ENCODE results near the gene COBLL1.

The COBLL1 gene

DNA sequence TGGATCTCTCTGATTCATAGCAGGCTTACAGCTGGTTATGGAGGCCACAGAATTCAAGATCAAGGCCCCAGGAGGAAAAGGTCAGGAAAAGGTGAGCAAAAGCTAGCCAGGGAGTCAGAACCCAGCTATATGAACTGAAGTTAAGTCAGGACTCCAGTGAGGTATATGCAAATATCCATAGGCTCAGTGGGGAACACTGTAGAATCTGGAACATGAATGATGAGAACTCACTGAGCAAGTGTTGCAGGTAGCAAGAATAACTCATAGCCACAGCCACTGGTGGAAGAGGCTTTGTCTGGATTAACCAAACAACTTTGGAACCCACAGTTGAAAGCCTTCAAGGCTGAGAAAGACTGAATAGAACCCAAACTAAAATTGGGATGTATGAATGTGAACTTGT, 24.7 kb downstream of the COBLL1 start:
- no peak for DNase-seq

DNA sequence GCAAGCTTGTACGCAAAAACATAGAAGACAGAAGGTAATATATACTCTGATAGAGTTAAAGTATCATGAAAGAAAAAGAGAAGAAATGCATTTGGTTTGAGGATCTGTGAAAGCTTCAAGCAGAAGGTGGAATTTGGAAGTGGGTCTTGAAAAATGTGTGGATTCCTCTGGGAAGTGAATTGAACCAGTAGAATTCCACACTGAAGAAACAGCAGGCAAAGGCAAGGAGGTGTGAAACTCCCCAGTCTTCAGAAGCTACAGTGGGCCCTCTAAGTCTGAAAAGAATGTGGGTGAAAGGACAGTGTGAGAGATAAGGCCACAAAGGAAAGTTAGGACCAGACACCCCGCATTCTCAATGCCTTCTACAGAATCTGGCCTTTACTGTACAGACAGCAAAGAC, 25.6 kb downstream of the COBLL1 start:
- no peak for DNase-seq

DNA sequence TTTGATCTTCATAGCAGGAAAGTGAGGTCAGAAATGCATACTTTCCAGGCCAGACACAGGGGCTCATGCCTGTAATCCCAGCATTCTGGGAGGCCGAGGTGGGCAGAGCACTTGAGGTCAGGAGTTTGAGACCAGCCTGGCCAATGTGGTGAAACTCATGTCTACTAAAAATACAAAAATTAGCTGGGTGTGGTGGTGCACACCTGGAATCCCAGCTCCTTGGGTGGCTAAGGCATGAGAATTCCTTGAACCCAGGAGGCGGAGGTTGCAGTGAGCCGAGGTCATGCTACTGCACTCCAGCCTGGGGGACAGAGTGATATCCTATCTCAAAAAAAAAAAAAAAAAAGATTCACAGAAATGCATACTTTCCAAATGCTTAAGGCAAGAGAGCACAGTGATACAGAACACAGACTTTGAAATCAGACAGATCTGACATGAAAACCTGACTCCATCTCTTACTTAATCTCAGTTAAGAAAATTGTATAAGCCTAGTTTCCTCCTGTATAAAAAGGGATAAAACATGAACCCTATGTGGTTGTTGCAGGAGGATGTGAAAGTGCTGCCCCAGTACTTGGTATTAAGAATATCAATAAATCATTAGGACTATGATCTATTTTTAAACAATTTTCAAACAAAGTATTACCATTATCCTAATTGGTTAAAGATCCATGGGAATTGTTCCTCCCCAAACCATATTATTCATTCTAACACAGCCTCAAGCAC, 26.4 kb downstream of the COBLL1 start:
- no peak for DNase-seq

DNA sequence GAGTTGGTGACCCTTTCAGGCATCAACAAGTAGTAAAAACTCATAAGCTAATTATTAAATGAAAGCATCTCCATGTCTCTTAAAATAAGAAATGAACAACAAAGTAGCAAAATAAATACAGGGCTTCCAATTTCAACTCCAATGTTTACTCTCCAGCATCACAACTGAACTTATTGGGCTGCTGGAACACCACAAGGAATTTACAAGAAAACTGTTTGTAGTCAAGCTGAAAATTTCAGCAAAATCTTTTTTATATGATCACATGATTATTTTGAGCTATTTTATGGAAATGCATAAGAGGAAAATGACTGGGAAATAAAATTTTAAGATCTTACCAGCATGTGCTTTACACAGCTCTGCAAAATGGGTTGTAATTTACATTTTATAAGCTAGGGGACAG, 28.1 kb downstream of the COBLL1 start:
- no peak for DNase-seq

DNA sequence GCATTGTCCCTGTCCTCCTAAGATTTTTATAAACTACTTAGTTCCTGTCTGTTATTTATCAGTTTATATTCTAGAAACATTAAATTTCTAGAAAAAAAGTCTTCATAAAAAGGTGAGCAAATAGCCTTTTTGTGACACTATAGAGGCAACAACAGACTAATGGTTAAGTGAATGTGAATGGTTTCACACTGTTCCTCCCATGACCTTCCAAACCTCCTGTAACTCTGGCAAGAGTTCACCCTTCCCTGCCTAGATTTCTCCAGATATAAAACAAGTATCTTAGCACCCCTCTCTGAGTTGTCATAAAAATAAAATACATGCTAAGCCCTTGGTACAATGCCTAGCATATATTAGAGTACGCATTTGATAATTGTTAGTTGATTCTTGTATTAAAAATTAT, 29.2 kb downstream of the COBLL1 start:
- no peak for DNase-seq

DNA sequence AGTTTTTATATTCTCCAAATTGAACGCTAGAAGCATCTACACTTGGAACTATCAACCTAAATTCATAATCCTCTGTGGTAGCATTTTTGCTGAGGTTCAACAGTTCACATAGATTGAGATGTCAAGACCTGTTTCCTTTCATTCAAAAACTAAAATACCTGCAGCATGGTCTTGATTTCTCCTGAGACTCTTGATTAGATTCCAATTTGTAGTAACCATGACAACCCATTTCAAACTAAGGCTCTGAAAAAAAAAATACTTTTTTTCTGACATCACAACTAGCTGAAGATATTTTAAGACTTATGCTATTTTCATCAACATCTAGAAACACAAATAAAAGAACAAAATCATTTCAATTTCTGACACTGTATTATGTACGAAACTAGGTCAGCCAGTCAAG, 29.8 kb downstream of the COBLL1 start:
- DNase-seq = no peak

DNA sequence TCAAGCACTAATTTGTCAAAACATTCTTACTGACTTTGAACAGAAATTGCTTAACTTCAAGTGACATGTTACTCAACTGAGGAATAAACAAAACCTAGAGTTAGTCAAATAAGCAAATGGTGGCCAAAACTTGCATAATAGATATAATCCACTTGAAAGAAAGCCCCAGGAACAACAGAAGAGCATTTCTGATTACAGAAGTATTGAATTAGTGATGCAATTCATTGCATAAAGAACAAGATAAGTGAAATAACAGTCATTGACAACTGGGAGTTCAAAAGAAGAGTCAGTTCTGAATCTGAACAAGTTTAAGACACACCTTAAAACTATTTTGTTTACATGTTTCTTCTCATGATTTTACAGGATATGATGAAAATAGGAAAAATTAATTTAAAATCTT, 30.8 kb downstream of the COBLL1 start:
- no peak for DNase-seq

DNA sequence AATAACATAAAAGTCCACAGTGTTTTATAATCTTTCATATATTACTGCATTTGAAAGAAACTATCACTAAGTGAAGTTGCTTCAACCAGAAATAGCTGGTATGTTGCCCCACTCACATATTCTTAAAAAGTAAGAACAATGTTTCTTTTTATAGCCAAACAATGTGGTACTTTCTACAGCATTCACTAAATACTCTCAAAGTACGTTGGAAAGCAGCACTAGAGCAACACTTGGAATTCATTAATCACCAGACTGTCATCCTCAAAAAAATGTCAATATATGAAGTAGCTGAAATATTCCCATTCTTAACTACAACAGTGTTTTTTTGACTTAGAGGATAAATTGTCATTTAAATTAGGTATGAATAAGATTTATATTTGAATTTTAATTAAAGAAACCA, 32.8 kb downstream of the COBLL1 start:
- no peak for DNase-seq

DNA sequence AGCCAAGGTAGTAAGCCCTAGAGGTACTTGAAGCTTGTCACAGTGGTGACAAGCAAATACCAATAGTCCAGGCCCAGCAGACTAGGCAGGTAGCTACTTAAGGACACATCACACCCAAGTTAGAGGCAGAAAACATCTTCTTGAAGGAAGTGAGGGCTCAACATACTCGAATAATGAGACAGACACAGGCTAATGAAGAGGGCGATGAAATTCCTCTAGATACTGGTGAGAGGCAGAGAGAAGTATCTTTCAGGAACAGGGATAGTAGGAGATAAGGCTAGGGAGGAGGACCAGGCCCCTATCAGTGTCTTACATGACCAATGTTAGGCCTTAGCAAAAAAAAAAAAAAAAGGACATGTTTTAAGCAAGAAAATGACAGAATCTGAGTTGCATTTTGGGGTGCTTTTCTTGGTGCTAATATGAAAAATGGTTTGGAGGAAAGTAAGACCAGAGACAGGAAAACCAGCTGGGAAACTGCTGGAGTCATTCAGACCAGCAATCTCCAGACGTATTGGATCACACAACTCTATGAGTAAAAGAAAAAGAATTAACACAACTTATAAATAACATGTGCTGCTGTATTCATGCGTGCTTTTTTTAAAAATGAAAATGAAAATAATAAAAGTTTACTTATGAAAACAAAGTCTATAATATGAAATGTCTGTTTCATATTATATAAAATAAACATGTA, 37.7 kb downstream of the COBLL1 start:
- no peak for DNase-seq

DNA sequence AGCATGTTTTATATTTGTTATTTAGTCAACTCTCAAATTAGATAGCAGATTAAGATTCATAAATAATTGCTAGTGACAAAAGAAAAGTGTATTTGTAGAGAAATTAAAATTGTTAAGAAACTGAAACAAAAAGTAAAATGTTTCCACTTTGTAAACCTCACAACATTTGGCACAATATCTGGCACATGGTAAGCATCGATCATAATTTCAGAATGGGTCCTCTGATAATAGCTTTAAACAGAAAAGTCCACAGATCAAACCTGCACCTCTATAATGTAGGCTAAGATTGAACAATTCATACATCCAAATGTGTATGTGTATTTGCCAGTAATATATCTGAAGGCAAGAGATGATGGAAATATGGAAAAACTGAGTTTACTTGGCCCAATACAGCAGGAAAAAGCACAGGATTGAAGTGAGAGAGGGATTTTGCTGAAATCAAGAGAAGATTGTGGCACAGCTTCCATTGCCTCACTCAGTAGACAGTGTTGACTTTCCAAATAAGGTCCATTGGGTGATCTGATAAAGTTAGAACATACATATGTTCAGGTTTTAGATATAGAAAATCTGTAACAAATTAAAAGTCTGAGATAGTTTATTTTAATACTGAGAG, 39.4 kb downstream of the COBLL1 start:
- DNase-seq = no peak

DNA sequence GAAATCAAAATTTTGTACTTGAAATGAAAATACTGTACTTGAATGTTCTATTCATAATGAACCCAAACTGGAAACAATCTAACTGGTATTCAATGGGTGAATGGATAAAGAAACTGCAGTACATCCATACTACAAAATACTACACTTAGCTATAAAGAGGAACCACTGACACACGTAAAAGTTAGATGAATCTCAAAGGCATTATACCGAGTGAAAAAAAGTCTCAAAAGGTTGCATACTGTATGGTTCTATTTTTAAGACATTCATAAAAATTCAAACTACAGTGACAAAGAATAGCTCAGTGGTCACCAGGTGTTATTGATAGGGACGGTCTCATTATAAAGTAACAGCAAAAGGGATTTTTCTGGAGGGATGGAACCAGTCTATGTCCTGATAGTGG, 41.1 kb downstream of the COBLL1 start:
- no peak for DNase-seq

DNA sequence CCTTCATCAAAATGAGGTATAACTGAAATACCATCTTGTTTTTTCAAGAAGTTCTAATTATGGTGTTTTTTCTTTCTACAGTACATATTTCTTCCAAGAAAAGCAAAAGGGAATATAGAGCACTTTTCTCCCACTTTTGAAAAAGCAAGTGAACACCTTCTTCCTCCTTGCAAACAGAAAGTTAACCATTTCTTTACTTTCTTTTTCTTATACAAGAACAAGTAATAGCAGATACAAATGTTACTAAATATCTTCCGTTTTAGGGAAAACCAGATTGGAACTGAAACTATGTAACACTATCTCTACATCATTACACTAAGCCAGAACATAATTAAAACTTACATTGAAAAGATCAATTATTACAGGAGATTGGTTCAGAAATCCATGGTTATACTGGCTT, 44.0 kb downstream of the COBLL1 start:
- DNase-seq = no peak

DNA sequence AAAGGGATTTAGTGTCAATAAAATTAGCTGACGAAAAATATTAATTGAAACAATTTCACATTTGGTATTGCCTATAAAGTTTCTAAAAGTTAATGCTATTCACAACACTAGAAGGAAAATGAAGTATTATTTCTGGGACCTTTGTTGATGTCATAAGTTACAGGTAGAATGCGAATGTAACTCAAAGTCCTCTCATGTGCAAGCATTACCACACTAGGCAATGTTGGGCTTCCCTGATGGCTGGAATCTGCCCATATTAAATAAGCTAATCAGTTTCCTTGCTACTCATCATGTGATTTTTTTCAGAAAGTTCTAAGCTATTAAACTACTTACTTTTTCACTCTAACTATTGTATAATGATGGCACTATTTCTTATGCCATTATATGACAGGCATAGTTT, 44.6 kb downstream of the COBLL1 start:
- no peak for DNase-seq

DNA sequence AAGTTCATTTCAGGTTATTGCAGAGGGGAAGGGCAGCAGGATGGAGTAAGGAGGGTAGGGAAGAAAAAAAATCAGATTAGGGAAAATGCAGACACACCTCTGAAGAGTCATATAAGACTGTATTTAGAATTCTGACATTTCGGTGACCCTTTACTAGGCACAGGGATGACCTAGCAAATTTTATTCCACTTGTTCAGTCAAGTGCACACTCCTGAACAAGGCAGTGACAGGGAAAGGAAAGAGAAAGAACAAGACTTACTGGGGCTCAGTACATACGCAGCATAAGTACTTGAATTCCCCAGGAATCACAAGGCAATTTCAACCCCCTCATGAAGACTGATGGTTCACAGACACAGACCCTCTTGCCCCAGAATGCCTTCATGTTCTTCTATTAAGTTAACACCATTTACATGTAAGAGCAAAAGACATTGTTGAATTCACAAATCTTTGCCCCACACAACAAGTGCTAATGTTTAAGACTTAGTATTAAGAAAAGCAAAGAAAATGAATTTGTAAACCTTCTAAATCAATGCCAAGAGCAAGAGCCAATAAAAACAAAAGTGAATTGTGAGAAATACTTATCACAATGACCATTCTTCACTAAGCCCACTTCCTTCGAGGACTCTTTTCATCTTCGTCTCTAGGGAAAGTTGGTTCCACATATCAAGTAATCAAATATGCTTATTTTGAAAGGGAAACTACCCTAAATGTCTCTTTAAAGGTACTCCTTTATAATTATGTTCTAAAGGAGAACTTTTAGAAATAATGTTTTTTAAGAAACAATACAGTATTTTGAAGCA, 47.0 kb downstream of the COBLL1 start:
- no peak for DNase-seq

DNA sequence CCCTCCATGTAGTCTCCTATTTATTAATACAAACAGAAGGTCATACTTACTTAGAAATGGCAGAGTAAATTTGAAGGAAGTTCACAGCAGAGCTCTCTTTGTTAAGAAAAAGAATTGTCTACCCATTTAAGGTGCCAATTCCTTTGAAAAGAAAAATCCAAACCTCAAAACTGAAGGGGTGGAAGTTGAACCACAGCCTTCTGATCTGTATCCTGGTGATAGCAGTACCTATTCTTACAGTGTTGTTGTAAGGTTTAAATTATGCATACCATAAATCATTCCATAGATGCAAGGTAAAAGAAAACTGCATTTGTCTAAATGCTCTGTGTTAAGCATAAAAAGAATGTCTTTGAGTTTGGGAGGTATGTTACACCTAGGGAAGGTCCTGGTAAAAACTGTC, 47.6 kb downstream of the COBLL1 start:
- DNase-seq = no peak

DNA sequence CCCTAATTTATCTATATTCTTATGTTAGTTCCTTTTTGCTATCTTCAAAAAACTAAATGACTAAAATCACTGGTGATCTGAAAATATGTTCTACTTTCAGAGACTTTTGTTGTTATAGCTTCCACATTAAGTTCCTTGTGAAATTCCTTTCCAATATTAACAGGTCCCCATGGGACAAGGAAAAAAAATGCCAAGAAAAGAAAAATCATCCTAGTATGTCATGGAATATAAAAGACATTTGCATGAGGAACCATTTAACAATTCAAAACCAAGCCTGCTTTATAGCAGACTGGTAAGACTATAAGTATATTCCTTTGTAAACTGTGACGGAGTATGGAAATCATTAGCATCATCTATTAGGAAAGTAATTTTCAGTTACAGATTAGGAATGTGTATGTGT, 48.1 kb downstream of the COBLL1 start:
- DNase-seq = no peak

DNA sequence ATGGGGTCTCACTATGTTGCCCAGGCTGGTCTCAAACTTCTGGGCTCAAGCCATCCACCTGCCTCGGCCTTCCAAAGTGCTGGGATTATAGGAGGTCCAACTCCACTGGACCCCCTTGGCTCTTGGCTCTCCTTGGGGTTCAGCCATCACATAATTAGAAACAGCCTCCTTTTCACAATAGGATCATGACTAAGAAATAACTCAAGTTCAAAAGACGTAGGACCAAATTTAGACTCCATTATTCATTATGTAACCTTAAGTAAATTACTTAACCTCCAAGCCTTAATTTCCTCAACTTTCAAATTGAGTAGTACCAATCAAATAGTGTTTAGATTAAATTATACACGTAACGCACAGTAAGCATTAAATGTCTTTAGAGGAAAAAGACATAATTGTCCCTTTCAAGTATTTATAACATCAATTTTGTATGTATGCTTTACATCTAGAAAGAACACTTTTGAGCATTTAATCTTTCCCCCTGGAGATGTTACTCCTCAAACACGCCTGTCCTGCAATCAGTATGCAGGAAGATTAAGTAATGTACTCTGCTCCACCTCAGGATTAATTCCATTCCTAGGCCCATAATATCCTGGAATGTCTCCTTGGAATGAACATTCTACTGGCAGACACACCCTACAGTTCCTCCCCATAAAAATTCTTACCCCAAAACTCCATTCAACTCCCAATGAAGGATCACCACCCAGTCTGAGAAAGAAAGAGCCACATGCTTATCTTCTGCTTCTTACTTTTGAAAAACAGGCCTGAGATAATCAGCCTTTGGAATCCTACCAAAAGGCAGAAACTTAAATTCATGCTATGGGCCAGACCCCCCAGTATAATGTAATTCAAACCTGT, 49.1 kb downstream of the COBLL1 start:
- DNase-seq = no peak

DNA sequence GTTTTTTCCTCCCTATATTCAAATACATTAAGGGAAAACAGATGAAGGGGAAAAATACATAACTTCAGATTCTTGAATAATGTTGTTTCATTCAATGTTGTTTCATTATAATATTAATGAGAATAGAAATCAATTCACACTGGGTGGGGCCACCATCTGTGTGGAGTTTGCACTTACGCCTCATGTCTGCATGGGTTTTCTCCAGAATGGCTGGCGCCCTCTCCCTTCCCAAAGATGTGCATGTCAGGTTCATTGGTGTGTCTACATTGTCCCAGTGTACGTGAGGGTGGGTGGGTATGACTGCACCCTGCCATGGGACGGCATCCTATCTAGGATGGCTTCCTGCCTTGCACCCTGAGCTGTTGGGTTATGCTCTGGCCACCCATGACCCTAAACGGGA, 51.7 kb downstream of the COBLL1 start:
- DNase-seq = no peak

DNA sequence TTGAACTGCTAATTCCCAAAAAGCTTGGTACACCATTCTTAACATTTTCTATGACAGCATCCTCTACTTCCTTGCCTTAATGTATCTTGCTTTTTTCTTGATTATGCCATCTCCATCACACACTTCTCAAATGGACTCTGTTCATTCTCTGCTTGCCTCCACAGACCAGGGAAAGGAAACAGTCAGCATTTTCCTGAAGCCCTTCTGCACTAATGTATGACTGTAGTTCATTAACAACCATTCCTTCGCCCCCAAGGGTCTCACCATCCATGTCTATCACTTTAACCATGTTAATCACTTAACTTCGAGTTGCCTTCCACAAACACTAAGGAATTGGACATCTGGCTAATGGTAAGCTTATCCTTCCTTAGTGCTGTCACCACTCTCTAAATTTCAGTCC, 54.8 kb downstream of the COBLL1 start:
- no peak for DNase-seq

DNA sequence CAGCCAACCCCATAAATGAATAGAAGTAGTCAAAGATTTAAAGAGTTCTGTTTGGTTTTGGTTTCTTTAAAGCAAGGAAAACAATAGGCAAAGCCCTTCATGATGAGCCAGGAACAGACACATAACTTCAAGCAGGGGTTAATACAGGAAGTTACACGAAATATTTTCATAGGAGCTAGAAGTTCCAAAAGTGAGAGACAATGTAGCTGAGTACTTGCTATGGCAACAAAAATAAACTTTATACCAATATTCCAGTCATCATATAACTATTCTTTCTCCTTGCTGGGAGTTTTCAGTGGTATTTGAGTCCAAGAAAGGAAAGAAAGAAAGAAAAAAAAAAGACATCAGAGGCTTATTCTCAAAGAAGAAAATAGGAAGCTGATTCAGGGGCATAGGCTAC, 56.2 kb downstream of the COBLL1 start:
- no peak for DNase-seq

DNA sequence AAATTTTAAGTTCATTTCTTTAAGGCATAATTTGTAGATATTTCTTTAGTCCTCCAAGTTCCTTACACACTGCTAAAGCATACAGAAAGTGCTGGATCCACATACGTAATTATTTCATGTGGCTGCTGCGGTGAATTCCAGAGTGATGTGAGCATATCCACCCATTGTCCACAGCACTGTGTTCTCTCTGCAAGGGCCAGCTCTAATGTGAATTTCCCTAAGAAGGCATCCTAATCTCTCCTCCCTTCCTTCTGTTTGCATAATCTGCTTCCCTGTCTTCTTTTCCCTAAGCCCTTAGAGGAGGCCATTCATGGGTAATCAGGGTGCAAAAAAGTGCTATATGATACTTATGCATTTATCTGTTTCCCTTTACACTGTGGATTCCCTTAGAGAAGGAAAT, 57.2 kb downstream of the COBLL1 start:
- no peak for DNase-seq

DNA sequence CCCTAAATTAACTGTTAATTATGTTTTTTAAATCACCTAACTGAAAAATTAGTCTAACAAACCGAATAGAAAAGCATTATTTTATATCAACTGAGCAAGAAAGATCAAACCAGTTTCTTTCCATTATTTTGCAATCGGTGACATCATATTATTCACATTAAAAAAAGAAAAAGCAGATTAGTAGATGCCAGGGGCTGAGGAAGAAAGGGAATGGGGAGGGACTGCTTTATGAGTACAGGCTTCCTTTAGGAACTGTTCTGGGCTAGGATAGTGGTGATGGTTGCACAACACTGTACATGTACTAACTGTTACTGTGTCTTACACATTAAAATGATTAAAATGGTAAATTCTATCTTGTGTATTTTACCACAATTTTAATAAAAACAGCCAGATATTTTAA, 59.3 kb downstream of the COBLL1 start:
- no peak for DNase-seq

DNA sequence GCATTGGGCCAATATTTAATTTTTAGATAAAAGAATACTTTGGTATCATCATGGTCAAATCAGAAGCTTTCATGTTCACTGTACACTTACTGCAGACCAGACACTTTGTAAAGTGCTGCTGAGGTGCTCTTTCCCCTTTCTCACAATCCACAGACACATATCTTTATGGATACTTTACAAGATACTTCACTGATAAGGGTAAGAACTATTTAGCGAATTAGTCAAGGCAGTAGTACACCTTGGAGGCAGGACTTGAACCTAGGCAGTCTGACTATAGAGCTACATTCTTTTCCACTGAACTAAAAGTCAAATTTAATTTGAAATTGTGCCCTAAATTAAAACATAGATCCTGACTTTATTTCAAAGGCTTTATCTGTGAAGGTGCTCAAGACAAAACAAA, 60.2 kb downstream of the COBLL1 start:
- DNase-seq = no peak

All from COR-L47 (cell line).